Spleen (tissue), 11 donors: ENCODE measurements around the gene GPHN. TPM values are rescaled to one million over a fixed set of nuclear protein-coding genes. Genes with fewer than 3 reads are reported as not detected.
"Not testable (repeated sequence)": the region's sequence is repeated elsewhere in the genome, so short reads cannot be mapped to it uniquely, and the experiment has no call there.

Experiments used
- DNase-seq: peaks from one replicate; pipeline ENCODE4 v3.0.0-alpha.2; 2020
- H3K27ac ChIP-seq, 8 donors: fragments of 200-600 bp; sonication (generic) in 7 of 8; 1 replicate in 4 of 8; 2 replicates in 4 of 8; pipeline versions ENCODE4 v1.5.0 to v1.8.0; 2016 to 2021; ENCODE audit warnings: inconsistent platforms in 4 of 8, mild to moderate bottlenecking in 4 of 8, moderate library complexity in 1 of 8
- H3K27me3 ChIP-seq, 7 donors: fragments of 200-600 bp; sonication (generic) in 6 of 7; replicated peaks in 1 of 7; 1 replicate in 4 of 7; 2 replicates in 3 of 7; pipeline versions ENCODE4 v1.5.0 to v1.8.0; 2016 to 2021; ENCODE audit warnings: inconsistent platforms in 3 of 7, mild to moderate bottlenecking in 1 of 7
- H3K36me3 ChIP-seq, 6 donors: fragments of 200-600 bp; sonication (generic) in 5 of 6; 1 replicate in 4 of 6; 2 replicates in 2 of 6; pipeline versions ENCODE4 v1.5.0 to v1.8.0; 2016 to 2021; ENCODE audit warnings: inconsistent platforms in 2 of 6
- H3K4me1 ChIP-seq, 6 donors: fragments of 200-600 bp; sonication (generic) in 5 of 6; 1 replicate in 3 of 6; 2 replicates in 3 of 6; pipeline versions ENCODE4 v1.5.0 to v1.8.0; 2016 to 2021; ENCODE audit warnings: inconsistent platforms in 3 of 6
- H3K4me3 ChIP-seq, 8 donors: fragments of 200-600 bp; sonication (generic) in 7 of 8; 1 replicate in 4 of 8; 2 replicates in 4 of 8; pipeline versions ENCODE4 v1.5.0 to v1.8.0; 2016 to 2021; ENCODE audit warnings: inconsistent platforms in 4 of 8, mild to moderate bottlenecking in 4 of 8, moderate library complexity in 2 of 8
- H3K9me3 ChIP-seq, 8 donors: fragments of 200-600 bp; sonication (generic) in 7 of 8; 1 replicate in 4 of 8; 2 replicates in 4 of 8; pipeline versions ENCODE4 v1.5.0 to v1.8.0; 2016 to 2021; ENCODE audit warnings: inconsistent platforms in 4 of 8
- CTCF ChIP-seq, 11 experiments: fragments of 200-600 bp in 7 of 11; fragments of 450-650 bp in 4 of 11; sonication (generic) in 4 of 11; IDR thresholded peaks in 8 of 11; conservative IDR thresholded peaks in 3 of 11; 1 replicate in 7 of 11; 2 replicates in 4 of 11; pipeline versions ENCODE4 v1.4.0 to v1.8.0; 2016 to 2021; ENCODE audit warnings: antibody characterized with exemption in 11 of 11, inconsistent platforms in 4 of 11, mild to moderate bottlenecking in 1 of 11
- POLR2A ChIP-seq, 3 donors: fragments of 450-650 bp; IDR thresholded peaks; one replicate each; pipeline ENCODE4 v1.5.1; 2017; ENCODE audit warnings: antibody characterized with exemption in 3 of 3, mild to moderate bottlenecking in 1 of 3
- POLR2AphosphoS5 ChIP-seq, 3 donors: sonication (generic); formaldehyde crosslinking; IDR thresholded peaks; one replicate each; pipeline ENCODE4 v1.5.1; 2017; ENCODE audit warnings: antibody characterized with exemption in 3 of 3
- WGBS, 5 donors: extraction: QIAGEN DNeasy Blood & Tissue Kit in 3 of 5; methylation state at CpG; one replicate each; pipeline versions ENCODE4 v1.1.5 to v1.1.7; 2013 to 2018; 5-methylcytosine and 5-hydroxymethylcytosine counted together
- intact Hi-C: fragments of 100-400 bp; cut with DNase I; formaldehyde crosslinking; loops from one replicate; pipeline ENCODE4 v1.15.0; 2023; ENCODE audit warnings: low total_unique reads
- polyA plus RNA-seq, 3 donors: library from polyadenylated mRNA; stranded (reverse); fragments of 200-250 nt; gene quantifications; one replicate each; pipeline ENCODE4 v1.2.1, GENCODE V29; 2013
- total RNA-seq, 7 donors: library from RNA; depleted of rRNA in 3 of 7; stranded (reverse); fragments of >200 nt in 3 of 7; fragmentation: NEBNext Ultra II Directional in 4 of 7; extraction: Animal tissue kit (Norgen Biotek cat#: 25700) in 4 of 7; gene quantifications; one replicate each; pipeline versions ENCODE4 v1.1.0 to v1.2.1, GENCODE V29; 2016 to 2021
- donor health status: healthy with polysubstance abuse.
- donor health status: DM: no; HTN: no; CAD: no; lungs with moderate emphysema.
- donor health status: DM: no; HTN: no; CAD: no.
- donor health status: Bipolar disorder and iron deficiency.
- donor health status: healthy.
- donor health status: DM: no; HTN: no; CAD: no.
- donor health status: DM: yes; HTN: yes; CAD: no.

GPHN gene
- total and polyA plus RNA-seq, 10 donors = 9.0 to 26.9 (median 15.7) TPM

GRCh38 chr14:66572826-66573225, 64.9 kb downstream of the GPHN start:
- no peak overlapping the region for H3K27ac ChIP-seq
- 46 to 84% (median 66%) methylated on average over 1 of the region's 1 CpG for WGBS, 5 donors

GRCh38 chr14:66575014-66575413, 67.1 kb downstream of the GPHN start:
- Histone ChIP-seq H3K27ac (no peak overlapping the region), H3K4me1 (no peaks in the 10 kb centered on the region), H3K9me3 (peaks cover 8 to 94% (median 83%) of the 10 kb centered on the region in 8 donors), H3K27me3 (no peaks in the 10 kb centered on the region), H3K36me3 (peaks cover 0 to 17% (median 0%) of the 10 kb centered on the region in 6 donors), H3K4me3 (no peak overlapping the region)
- DNase-seq = no peak
- intact Hi-C loops = no loop called here
- TF ChIP-seq CTCF (IDR thresholded peaks at IDR 0.05 in 8 of 11, conservative IDR thresholded peaks at IDR 0.05 in 3 of 11) = no peak
- TF ChIP-seq POLR2A (IDR thresholded peaks at IDR 0.05) = no peak
- no peak for TF ChIP-seq POLR2AphosphoS5 (IDR thresholded peaks at IDR 0.05)
- 91 to 96% (median 96%) methylated on average over 2 of the region's 2 CpGs for WGBS, 5 donors

More at GRCh38 chr14:66572826-66573225, 64.9 kb downstream of the GPHN start:
- Histone ChIP-seq H3K27me3 (no peaks in the 10 kb centered on the region), H3K9me3 (peaks cover 8 to 72% (median 62%) of the 10 kb centered on the region in 8 donors), H3K4me1 (no peaks in the 10 kb centered on the region), H3K36me3 (peaks cover 0 to 17% (median 0%) of the 10 kb centered on the region in 6 donors), H3K4me3 (no peak overlapping the region)
- intact Hi-C loops = no loop called here
- no peak for TF ChIP-seq POLR2AphosphoS5 (IDR thresholded peaks at IDR 0.05)
- no peak for TF ChIP-seq POLR2A (IDR thresholded peaks at IDR 0.05)
- DNase-seq = no peak

- 80 to 100% (median 100%) methylated on average over 1 of the region's 1 CpG for WGBS, 5 donors
- intact Hi-C loops = no loop called here
- no peaks in the 10 kb centered on the region for H3K4me1 ChIP-seq
- DNase-seq = no peak
- H3K36me3 ChIP-seq = peaks cover 0 to 17% (median 0%) of the 10 kb centered on the region in 6 donors
- H3K9me3 ChIP-seq = peaks cover 8 to 98% (median 82%) of the 10 kb centered on the region in 8 donors
- no peak overlapping the region for H3K4me3 ChIP-seq
- no peak overlapping the region for H3K27ac ChIP-seq
- no peaks in the 10 kb centered on the region for H3K27me3 ChIP-seq
- no peak for TF ChIP-seq POLR2AphosphoS5 (IDR thresholded peaks at IDR 0.05)
- no peak for TF ChIP-seq POLR2A (IDR thresholded peaks at IDR 0.05)
- no peak for TF ChIP-seq CTCF (IDR thresholded peaks at IDR 0.05 in 8 of 11, conservative IDR thresholded peaks at IDR 0.05 in 3 of 11)
These were observed 68.0 kb downstream of the GPHN start for GRCh38 chr14:66575939-66576338.

GRCh38 chr14:66587753-66588152, 79.8 kb downstream of the GPHN start:
- WGBS, 5 donors = 92 to 96% (median 95%) methylated on average over 5 to 6 of the region's 6 CpGs

GRCh38 chr14:66595394-66595793, 87.4 kb downstream of the GPHN start:
- Histone ChIP-seq H3K27ac (no peak overlapping the region), H3K4me3 (no peak overlapping the region), H3K27me3 (no peaks in the 10 kb centered on the region), H3K36me3 (no peaks in the 10 kb centered on the region), H3K4me1 (no peaks in the 10 kb centered on the region), H3K9me3 (peaks cover 0 to 80% (median 53%) of the 10 kb centered on the region in 8 donors)
- DNase-seq = no peak
- intact Hi-C loops = no loop called here
- no peak for TF ChIP-seq POLR2AphosphoS5 (IDR thresholded peaks at IDR 0.05)
- no peak for TF ChIP-seq CTCF (IDR thresholded peaks at IDR 0.05 in 8 of 11, conservative IDR thresholded peaks at IDR 0.05 in 3 of 11)
- no peak for TF ChIP-seq POLR2A (IDR thresholded peaks at IDR 0.05)
- WGBS, 5 donors = 94 to 100% (median 95%) methylated on average over 4 of the region's 4 CpGs

More at GRCh38 chr14:66587753-66588152, 79.8 kb downstream of the GPHN start:
- H3K27ac ChIP-seq, H3K27me3 ChIP-seq, H3K4me1 ChIP-seq, H3K4me3 ChIP-seq, H3K36me3 ChIP-seq, intact Hi-C loops, DNase-seq: not testable (repeated sequence)
- peaks cover 0 to 74% (median 24%) of the 10 kb centered on the region in 8 donors for H3K9me3 ChIP-seq
